Activated CD8-positive, alpha-beta memory T cell treated with anti-CD3 and anti-CD28 coated beads, Interleukin-2, amount 10 ng/mL, durations not matched to agents 7 days and 5 days (primary cell): ENCODE data around the gene ASB18. TPM values are rescaled to one million over a fixed set of nuclear protein-coding genes. Genes with fewer than 3 reads are reported as not detected.

Experiments
- ATAC-seq: fragments of 150-1000 bp; cut with Tn5 transposase; one replicate; pipeline ENCODE4 v1.10.0; 2021; ENCODE audit warnings: moderate library complexity
- CTCF ChIA-PET: fragments of 350-600 bp; sonication (Branson Sonifier 250); formaldehyde crosslinking; loops from one replicate; lab custom pipeline; 2021; ENCODE audit warnings: antibody characterized with exemption; lab: Charles Lee
- DNase-seq: peaks from one replicate; pipeline ENCODE4 v3.0.0-alpha.2; 2020
- H3K27ac Mint-ChIP-seq: one replicate; pipeline ENCODE4 v1.8.0; 2021; ENCODE audit warnings: mild to moderate bottlenecking, mixed read lengths
- H3K27me3 Mint-ChIP-seq: one replicate; pipeline ENCODE4 v1.8.0; 2021; ENCODE audit warnings: mixed read lengths
- H3K36me3 Mint-ChIP-seq: one replicate; pipeline ENCODE4 v1.8.0; 2021; ENCODE audit warnings: mild to moderate bottlenecking, mixed read lengths
- H3K4me1 Mint-ChIP-seq: one replicate; pipeline ENCODE4 v1.8.0; 2021; ENCODE audit warnings: mixed read lengths
- H3K4me3 Mint-ChIP-seq: one replicate; pipeline ENCODE4 v1.8.0; 2021; ENCODE audit warnings: mild to moderate bottlenecking, moderate library complexity, mixed read lengths
- H3K9me3 Mint-ChIP-seq: one replicate; pipeline ENCODE4 v1.8.0; 2022; ENCODE audit warnings: low read depth, mixed read lengths
- total RNA-seq, 2 experiments: library from RNA; stranded (reverse); gene quantifications; one replicate each; pipeline ENCODE4 v1.2.3, GENCODE V29; 2021

The ASB18 gene
- total RNA-seq, 2 experiments from 2014 or later: not detected

DNA sequence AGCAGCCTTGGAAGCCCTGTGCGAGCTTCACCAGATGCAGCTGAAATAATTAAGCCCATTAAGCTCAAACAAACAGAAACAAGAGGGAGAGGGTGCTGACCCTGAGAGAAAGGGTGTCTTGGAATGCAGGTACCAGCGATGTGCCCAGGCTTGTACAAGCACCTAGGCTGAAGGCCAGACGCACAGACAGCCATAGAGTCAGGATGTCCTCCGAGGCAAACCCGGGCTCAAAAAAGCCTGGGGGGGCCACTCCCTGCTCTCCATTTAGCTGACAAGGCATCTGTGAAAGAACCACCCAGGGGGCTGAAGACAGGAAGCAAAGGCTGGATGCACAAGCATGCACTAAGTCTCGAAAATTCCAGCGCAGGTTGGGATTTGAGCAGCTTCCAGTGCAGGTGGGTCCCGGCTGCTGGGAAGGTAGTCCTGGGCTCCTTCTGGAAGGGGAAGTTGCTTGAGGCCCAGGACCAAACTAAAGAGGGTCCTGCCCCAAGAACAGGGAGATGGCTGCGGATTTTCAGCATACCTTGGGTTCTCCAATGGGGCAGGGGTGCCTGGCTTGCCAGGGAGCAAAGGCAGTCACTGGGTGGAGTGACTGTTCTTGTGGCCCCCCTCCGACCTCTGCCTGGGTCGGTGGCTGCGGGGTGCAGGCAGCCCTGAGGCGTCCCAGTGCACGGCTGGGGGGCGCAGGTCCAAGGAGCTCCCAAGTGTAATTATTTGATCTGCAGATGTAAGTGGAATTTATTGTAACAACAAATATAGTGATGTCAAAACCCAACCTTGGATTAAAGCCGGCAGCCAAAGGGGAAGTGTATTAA, 102.0 kb downstream of the ASB18 start:
- Mint-ChIP-seq H3K9me3 (no peaks in the 10 kb centered on the region), H3K36me3 (peaks cover 3% of the 10 kb centered on the region), H3K4me1 (no peaks in the 10 kb centered on the region), H3K4me3 (no peak overlapping the region), H3K27ac (no peak overlapping the region), H3K27me3 (peaks cover 71% of the 10 kb centered on the region)
- CTCF ChIA-PET: interaction anchor here (1.8 kb wide), 1 partner anchor 18 kb away, joined by 6 read pairs; no protein-coding TSS in a partner anchor
- no peak for DNase-seq
- ATAC-seq: no peak

DNA sequence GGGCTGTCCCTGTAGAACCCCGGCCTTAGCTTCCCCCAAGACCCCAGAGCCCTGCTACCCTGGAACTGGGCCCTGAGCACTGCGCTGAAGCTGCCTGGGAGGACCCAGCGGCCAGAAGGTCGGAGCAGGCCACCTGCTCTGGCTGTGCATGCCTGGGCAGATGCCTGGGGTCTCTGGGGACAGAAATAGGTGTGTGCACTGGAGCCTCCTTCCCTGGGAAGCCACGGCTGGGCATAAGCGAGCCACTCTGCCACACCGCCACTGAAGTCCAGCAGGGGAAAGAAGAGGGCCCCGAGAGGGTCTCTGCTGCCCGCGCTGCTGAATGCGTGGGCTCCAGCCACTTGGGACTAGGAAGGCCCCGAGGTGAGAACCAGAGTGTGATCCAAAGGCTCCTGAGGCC, 102.7 kb downstream of the ASB18 start:
- Mint-ChIP-seq H3K9me3 (no peaks in the 10 kb centered on the region), H3K4me1 (no peaks in the 10 kb centered on the region), H3K27ac (no peak overlapping the region), H3K4me3 (no peak overlapping the region), H3K27me3 (peaks cover 66% of the 10 kb centered on the region), H3K36me3 (no peaks in the 10 kb centered on the region)
- ATAC-seq: no peak
- CTCF ChIA-PET: interaction anchor here (1.8 kb wide), 1 partner anchor 19 kb away, joined by 6 read pairs; no protein-coding TSS in a partner anchor
- no peak for DNase-seq

DNA sequence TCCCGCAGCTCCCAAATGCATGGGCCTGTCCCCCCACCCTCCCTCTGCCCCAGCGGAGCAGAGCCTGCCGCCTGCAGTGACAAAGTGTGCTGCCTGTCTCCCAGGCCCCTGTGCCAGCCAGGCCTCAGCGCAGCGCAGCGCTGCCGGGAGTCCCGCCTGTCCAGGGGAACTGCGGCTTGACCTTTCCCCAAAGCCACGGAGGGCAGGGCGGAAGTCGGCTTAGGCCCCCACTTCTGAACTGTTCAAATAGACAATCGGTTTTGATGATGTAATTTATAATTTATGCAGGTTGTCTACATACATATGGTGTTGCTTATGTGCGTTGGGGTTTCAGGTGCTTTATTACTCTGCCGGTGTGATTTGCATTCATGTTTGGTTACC, 103.1 kb downstream of the ASB18 start:
- H3K27me3 Mint-ChIP-seq: peaks cover 62% of the 10 kb centered on the region
- no peaks in the 10 kb centered on the region for H3K4me1 Mint-ChIP-seq
- CTCF ChIA-PET: interaction anchor here (1.8 kb wide), 1 partner anchor 19 kb away, joined by 6 read pairs; no protein-coding TSS in a partner anchor
- H3K36me3 Mint-ChIP-seq: no peaks in the 10 kb centered on the region
- no peaks in the 10 kb centered on the region for H3K9me3 Mint-ChIP-seq
- no peak overlapping the region for H3K27ac Mint-ChIP-seq
- DNase-seq: no peak
- ATAC-seq: no peak
- no peak overlapping the region for H3K4me3 Mint-ChIP-seq

DNA sequence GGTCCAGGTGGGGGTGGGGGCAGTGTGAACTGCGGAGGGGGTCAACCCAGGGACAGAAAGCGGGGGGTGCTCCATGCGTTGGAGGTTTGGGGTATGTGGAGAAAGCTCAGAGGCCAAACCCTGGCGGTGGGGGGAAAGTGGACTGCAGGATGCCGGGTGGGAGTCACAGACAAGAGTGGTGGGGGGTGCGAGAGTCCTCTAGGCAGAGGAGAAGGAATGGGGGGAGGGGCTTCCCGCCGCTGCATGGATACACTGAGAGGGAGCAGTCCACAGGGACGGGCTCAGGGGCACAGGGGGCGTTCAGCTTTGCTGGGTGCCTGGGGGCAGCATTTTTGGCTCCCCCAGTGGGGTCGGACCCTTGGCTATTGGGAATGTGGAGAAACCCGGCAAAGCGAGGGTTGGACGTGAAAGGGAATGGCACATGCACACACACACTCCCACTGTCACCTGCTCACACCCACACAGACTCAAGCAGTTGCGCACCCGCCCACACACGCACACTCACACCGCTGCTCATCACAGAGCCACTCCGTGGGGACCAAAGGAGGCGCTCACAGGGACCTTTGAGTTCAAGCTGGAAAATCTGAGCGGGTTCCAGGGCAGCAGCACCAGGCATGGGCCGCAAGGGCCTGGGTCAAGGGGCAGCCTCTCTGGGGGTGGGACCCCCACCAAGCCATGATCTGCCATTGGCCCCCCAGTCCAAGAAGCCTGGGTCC, 103.7 kb downstream of the ASB18 start:
- Mint-ChIP-seq H3K9me3 (no peaks in the 10 kb centered on the region), H3K27ac (no peak overlapping the region), H3K4me1 (no peaks in the 10 kb centered on the region), H3K27me3 (peaks cover 56% of the 10 kb centered on the region), H3K36me3 (no peaks in the 10 kb centered on the region), H3K4me3 (no peak overlapping the region)
- no peak for DNase-seq
- CTCF ChIA-PET: no interaction called here
- ATAC-seq: no peak

DNA sequence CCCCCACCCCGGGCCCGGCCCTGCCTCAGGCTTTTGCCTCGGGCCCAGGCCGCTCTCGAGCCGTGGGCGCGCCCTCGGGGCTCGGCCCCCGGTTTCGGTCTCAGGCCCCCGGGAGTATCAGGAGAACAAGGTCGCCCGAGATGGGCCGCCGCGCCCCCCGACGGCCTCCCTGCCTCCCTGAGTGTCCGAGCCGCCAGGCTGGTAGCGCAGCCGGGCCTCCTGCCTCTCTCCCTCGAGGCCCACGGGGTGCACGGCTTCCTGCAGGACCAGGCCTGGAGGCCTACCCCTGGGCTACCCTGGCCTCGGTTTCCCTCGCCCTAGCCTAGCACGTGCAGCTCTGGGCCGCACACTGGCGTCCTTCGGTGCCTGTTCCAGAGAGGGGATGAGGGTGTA, 104.4 kb downstream of the ASB18 start:
- DNase-seq (no peak), ATAC-seq (no peak)
- Mint-ChIP-seq H3K4me1 (no peaks in the 10 kb centered on the region), H3K9me3 (no peaks in the 10 kb centered on the region), H3K4me3 (no peak overlapping the region), H3K27me3 (peaks cover 49% of the 10 kb centered on the region), H3K27ac (no peak overlapping the region), H3K36me3 (no peaks in the 10 kb centered on the region)
- CTCF ChIA-PET: no interaction called here

DNA sequence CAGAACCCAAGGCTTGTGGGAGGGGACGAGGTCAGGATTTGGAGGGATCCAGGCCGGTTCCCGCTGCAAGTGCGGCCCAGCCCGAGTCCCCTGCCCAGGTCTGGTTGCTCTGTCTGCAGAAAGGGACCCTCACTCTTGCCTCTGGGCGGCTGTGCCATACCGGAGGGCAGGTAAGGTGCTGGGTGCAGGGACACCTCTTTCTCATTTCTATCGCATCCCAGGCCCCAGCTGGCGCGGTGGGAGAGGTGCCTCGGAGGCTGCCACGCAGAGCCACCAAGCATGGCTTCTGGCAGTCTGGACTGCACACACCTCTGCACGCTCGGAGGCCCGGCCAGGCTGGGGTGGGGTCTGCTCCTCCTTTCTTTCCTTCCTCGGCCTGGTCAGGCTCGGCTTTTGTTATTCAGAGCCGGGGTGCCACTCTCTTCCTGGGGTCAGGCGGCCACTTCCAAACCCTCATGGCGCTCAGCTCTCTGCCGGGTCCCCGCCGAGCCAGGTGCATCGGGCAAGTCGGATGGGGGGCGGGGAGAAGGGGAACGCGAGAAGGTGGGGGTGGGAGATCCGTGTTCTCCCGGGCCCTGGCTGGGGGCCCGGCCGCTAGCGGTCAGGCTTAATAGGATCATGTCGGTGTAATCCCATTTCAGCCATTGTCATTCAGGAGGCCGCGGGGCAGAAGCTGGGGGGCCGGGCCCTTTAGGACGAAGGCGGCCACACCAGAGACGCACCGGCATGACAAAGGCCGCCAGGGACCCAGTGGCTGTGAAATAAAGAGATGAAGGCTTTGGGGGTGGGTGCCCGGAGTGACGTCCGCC, 105.0 kb downstream of the ASB18 start:
- H3K27ac Mint-ChIP-seq: no peak overlapping the region
- H3K9me3 Mint-ChIP-seq: no peaks in the 10 kb centered on the region
- no peaks in the 10 kb centered on the region for H3K36me3 Mint-ChIP-seq
- H3K27me3 Mint-ChIP-seq: peaks cover 47% of the 10 kb centered on the region
- H3K4me3 Mint-ChIP-seq: no peak overlapping the region
- CTCF ChIA-PET: interaction anchor here (1.6 kb wide), 1 partner anchor 380 kb away, joined by 3 read pairs; no protein-coding TSS in a partner anchor
- no peak for ATAC-seq
- DNase-seq: no peak
- no peaks in the 10 kb centered on the region for H3K4me1 Mint-ChIP-seq

DNA sequence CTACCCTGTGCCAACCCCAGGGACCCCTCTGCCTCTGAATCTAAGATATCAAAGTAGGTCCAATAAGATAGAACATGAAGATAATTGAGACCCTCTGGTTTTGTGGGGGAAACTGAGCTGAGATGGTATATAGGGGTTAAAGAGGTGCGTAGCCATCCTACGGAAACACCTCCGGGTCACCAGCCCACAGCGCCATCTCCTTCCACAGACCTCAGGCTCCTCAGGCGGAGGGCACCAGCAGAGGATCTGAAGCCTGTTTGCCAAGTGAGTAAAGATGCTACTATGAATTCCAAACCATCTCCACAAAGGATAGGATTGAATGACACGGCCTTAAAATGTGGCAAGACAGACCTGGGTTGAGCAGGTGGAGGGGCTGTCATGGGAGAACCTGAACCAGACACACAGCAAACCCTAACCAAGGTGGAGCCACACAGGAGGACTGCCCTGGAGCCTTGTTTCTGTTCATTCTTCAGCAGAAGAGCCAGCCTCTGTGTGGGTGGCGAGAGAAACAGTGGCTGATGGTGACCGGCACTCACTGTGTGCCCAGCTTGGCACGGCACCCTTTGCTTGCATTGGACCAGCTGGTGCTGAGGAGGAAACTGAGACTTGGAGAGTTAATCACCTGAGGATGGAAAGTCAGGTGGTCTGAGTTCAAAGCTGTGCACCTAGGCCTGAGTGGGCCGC, 106.2 kb downstream of the ASB18 start:
- H3K4me1 Mint-ChIP-seq: no peaks in the 10 kb centered on the region
- no peaks in the 10 kb centered on the region for H3K36me3 Mint-ChIP-seq
- CTCF ChIA-PET: interaction anchor here (1.6 kb wide), 1 partner anchor 379 kb away, joined by 3 read pairs; no protein-coding TSS in a partner anchor
- no peak overlapping the region for H3K4me3 Mint-ChIP-seq
- H3K27ac Mint-ChIP-seq: no peak overlapping the region
- DNase-seq (no peak), ATAC-seq (no peak)
- peaks cover 46% of the 10 kb centered on the region for H3K27me3 Mint-ChIP-seq
- no peaks in the 10 kb centered on the region for H3K9me3 Mint-ChIP-seq

DNA sequence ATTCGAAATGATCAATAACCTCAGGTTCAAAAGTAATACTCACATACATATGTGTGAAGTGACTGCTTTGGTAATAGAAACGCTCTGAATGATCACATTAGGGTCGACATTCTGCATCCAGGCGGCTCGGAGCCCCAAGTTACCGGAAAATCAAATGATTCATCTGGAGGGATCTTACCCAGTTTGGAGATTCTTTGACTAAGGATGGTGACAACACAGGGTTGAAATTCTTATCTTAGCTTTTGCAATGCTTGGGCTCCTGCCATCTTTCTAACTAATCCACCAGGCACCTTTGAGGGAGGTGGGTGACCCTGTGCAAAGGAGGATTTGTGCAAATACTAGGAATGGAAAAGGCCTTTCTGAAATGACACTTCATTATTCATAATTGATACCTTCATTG, 106.8 kb downstream of the ASB18 start:
- Mint-ChIP-seq H3K4me1 (no peaks in the 10 kb centered on the region), H3K27me3 (peaks cover 42% of the 10 kb centered on the region), H3K36me3 (no peaks in the 10 kb centered on the region), H3K9me3 (no peaks in the 10 kb centered on the region), H3K4me3 (no peak overlapping the region), H3K27ac (no peak overlapping the region)
- ATAC-seq: no peak
- CTCF ChIA-PET: no interaction called here
- DNase-seq: no peak

DNA sequence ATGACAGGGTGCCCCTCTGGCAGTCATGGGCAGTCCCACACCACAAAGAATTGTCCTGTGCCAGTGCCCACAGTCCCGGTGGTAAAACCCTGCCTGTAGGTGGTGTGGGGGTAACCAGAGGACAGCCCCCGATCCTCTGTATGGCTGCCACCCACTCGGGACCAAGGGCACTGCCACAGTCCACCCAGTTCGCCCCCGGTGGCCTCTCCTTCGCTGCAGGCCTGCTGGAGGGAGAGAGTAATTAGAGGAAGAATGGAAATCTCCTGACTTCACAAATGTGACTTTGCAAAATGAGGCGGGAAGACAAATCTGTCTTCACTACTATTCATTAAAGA, 107.4 kb downstream of the ASB18 start:
- Mint-ChIP-seq H3K27ac (no peak overlapping the region), H3K27me3 (peaks cover 37% of the 10 kb centered on the region), H3K36me3 (no peaks in the 10 kb centered on the region), H3K4me3 (no peak overlapping the region), H3K9me3 (no peaks in the 10 kb centered on the region), H3K4me1 (no peaks in the 10 kb centered on the region)
- DNase-seq: no peak
- ATAC-seq: no peak
- CTCF ChIA-PET: no interaction called here

DNA sequence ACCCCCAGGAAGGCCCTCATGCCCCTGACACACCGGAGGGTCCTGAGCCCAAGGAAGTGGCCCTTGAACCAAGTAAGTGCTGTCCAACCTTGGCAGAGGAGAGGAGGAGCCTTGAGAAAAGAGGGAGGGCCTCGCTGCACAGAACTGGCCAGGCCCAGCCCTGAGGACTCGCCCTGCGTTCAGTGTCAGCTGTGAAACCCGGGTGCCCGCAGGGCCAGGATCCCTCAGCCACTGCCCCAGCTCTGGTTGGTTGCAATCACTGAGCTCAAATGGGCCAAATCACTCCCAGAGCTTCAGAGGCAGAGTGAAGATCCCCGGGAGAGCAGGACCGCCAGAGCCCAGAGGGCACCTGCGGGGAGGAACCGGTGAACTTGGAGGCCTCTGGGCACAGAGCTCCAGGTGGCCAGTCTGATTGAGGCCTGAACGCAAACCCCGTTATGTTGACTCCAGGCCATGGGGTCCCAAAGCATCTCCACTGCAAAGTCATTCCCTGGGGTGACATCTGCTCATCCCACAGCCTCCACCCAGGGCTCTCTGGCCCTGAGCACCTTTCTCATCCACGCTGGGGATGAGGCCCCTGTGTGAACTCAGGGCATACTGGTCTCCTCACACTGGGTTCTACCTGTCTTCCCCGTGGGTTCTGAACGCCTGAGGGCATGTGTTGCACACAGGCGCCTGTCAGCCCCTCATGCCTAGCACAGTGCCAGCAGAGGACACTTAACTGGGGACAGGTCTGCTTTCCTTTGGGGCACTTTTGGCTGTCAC, 107.9 kb downstream of the ASB18 start:
- Mint-ChIP-seq H3K4me1 (no peaks in the 10 kb centered on the region), H3K27me3 (peaks cover 31% of the 10 kb centered on the region), H3K9me3 (no peaks in the 10 kb centered on the region), H3K27ac (no peak overlapping the region), H3K4me3 (no peak overlapping the region), H3K36me3 (no peaks in the 10 kb centered on the region)
- DNase-seq (no peak), ATAC-seq (no peak)
- CTCF ChIA-PET: no interaction called here

DNA sequence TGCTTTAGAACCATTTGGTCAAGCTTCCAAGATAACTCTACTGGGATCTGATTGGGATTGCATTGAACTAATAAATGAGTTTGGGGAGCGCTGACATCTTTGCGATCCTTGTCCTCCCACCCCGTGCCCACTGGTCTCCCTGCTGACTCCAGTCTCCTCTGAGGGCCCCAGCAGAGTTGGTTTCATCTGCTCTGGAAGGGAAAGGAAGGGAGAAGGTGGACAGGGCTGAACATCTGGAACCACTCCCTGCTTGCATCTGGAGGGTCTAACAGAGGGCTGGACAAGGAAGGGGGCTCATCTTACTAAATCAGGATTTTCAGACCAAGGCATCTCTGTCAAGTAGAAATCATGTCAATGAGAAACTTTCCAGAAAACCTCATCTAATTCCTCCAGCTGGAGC, 108.8 kb downstream of the ASB18 start:
- DNase-seq: no peak
- Mint-ChIP-seq H3K27me3 (peaks cover 23% of the 10 kb centered on the region), H3K4me3 (no peak overlapping the region), H3K4me1 (no peaks in the 10 kb centered on the region), H3K27ac (no peak overlapping the region), H3K36me3 (no peaks in the 10 kb centered on the region), H3K9me3 (no peaks in the 10 kb centered on the region)
- ATAC-seq: no peak
- CTCF ChIA-PET: no interaction called here

DNA sequence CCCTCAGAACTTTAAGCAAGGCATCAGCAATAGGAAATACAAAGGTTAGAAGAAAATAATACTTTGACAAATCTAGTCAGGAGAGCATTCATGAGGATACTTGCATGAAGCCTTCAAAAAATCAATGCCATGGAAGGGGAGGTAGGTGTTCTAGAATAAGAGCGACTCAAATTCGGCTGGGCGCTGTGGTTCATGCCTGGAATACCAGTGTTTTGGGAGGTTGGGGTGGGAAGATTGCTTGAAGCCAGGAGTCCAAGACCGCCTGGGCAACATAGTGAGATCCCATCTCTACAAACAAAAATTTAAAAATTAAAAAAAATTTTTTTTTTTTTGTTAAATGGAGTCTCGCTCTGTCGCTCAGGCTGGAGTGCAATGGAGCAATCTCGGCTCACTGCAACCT, 117.8 kb downstream of the ASB18 start:
- H3K9me3 Mint-ChIP-seq: no peaks in the 10 kb centered on the region
- no peak for ATAC-seq
- no peaks in the 10 kb centered on the region for H3K27me3 Mint-ChIP-seq
- no peaks in the 10 kb centered on the region for H3K36me3 Mint-ChIP-seq
- CTCF ChIA-PET: no interaction called here
- no peak overlapping the region for H3K4me3 Mint-ChIP-seq
- DNase-seq: no peak
- H3K4me1 Mint-ChIP-seq: no peaks in the 10 kb centered on the region
- no peak overlapping the region for H3K27ac Mint-ChIP-seq
